HepG2 (cell line): ENCODE results near the gene LUM. TPM values are rescaled to one million over a fixed set of nuclear protein-coding genes. Genes with fewer than 3 reads are reported as not detected.

Experiments used
- ATAC-seq: fragments of 200-7000 bp; cut with Tn5 transposase; 3 replicates; pipeline ENCODE4 v1.9.1; 2020; ENCODE audit warnings: mild to moderate bottlenecking, moderate library complexity
- BruUV-seq: library from RNA; stranded (reverse); fragments of 400-500 nt; replicated peaks from 2 replicates; lab custom pipeline; 2021; lab: Mats Ljungman, UMichigan
- CTCF ChIA-PET: fragments of 300-600 bp; formaldehyde crosslinking; extraction: SDS; loops from one replicate; lab custom pipeline; 2021; ENCODE audit warnings: low total read pairs, inconsistent platforms, low intra/inter-chr PET ratio; lab: Yijun Ruan, JAX
- POLR2A ChIA-PET: fragments of 350-600 bp; sonication (Branson Sonifier 250); formaldehyde crosslinking; loops from one replicate; lab custom pipeline; 2020; ENCODE audit warnings: antibody characterized with exemption, inconsistent platforms; lab: Yijun Ruan, JAX
- DNase-seq: peaks from one replicate; pipeline ENCODE4 v3.0.0-alpha.2; 2015; ENCODE audit warnings: low spot score
- FAIRE-seq: peaks from 3 replicates; lab custom pipeline; 2011; peaks lifted over from hg19 to GRCh38; lab: Jason Lieb, UNC
- H2AFZ ChIP-seq: one replicate; pipeline ENCODE4 v1.6.1; 2011; ENCODE audit warnings: low read length, inconsistent platforms
- H3K27ac ChIP-seq: fragments of 300-600 bp; 3 replicates; pipeline ENCODE4 v1.8.0; 2011; ENCODE audit warnings: mixed run types, mild to moderate bottlenecking, mixed read lengths, low read length, inconsistent platforms; ENCODE audit not compliant: insufficient read depth; ENCODE audit errors: extremely low read length
- H3K27me3 ChIP-seq, 2 experiments: fragments of 200-600 bp in 1 of 2; 2 replicates in 1 of 2; 3 replicates in 1 of 2; pipeline versions ENCODE4 v1.6.0 to v1.8.0; 2011; ENCODE audit warnings: low read length in 2 of 2, mild to moderate bottlenecking in 2 of 2, moderate library complexity in 2 of 2, inconsistent platforms in 1 of 2; ENCODE audit not compliant: insufficient read depth in 2 of 2, control insufficient read depth in 1 of 2
- H3K36me3 ChIP-seq, 2 experiments: fragments of 200-600 bp in 1 of 2; replicated peaks in 1 of 2; 2 replicates in 1 of 2; 3 replicates in 1 of 2; pipeline versions ENCODE4 v1.5.1 to v1.8.0; 2011; ENCODE audit warnings: low read length in 2 of 2, inconsistent platforms in 1 of 2; ENCODE audit not compliant: insufficient read depth in 2 of 2, control insufficient read depth in 1 of 2
- H3K4me1 ChIP-seq: 2 replicates; pipeline ENCODE4 v1.5.1; 2012; ENCODE audit warnings: low read length, inconsistent platforms; ENCODE audit not compliant: insufficient read depth
- H3K4me2 ChIP-seq: 2 replicates; pipeline ENCODE4 v1.6.0; 2011; ENCODE audit warnings: low read depth, low read length, inconsistent platforms
- H3K4me3 ChIP-seq, 3 experiments: fragments of 200-600 bp in 1 of 3; sonication (generic), shearing (Covaris generic) in 1 of 3; replicated peaks in 1 of 3; 2 replicates each; pipeline ENCODE4 v1.5.1; 2011 to 2016; ENCODE audit warnings: low read length in 3 of 3, inconsistent platforms in 2 of 3, low read depth in 2 of 3, mild to moderate bottlenecking in 2 of 3, control low read depth in 1 of 3, mixed read lengths in 1 of 3; ENCODE audit not compliant: insufficient read depth in 1 of 3
- H3K79me2 ChIP-seq: one replicate; pipeline ENCODE4 v1.6.1; 2011; ENCODE audit warnings: low read length, inconsistent platforms; ENCODE audit not compliant: insufficient read depth
- H3K9ac ChIP-seq: 2 replicates; pipeline ENCODE4 v1.6.0; 2011; ENCODE audit warnings: mild to moderate bottlenecking, low read depth, low read length, inconsistent platforms; ENCODE audit not compliant: insufficient read depth
- H3K9me3 ChIP-seq: 2 replicates; pipeline ENCODE4 v1.5.1; 2012; ENCODE audit warnings: mild to moderate bottlenecking, low read length
- H4K20me1 ChIP-seq: 2 replicates; pipeline ENCODE4 v1.6.0; 2011; ENCODE audit warnings: inconsistent platforms, mild to moderate bottlenecking, low read length, moderate library complexity; ENCODE audit not compliant: insufficient read depth
- ELF1 ChIP-seq: sonication (generic); formaldehyde crosslinking; IDR thresholded peaks from 2 replicates; pipeline ENCODE4 v1.4.0; 2020; ENCODE audit warnings: missing genetic modification reagents
- HNRNPLL ChIP-seq: fragments of 200-400 bp; formaldehyde crosslinking; IDR thresholded peaks from 2 replicates; pipeline ENCODE4 v1.6.1; 2017; ENCODE audit warnings: mild to moderate bottlenecking, low read depth, low read length; ENCODE audit not compliant: poor library complexity, severe bottlenecking
- KAT2B ChIP-seq: fragments of 150-350 bp; IDR thresholded peaks from 2 replicates; pipeline ENCODE4 v1.6.1; 2014; ENCODE audit warnings: low read depth, low read length, borderline replicate concordance
- MLXIP ChIP-seq: sonication (generic); formaldehyde crosslinking; IDR thresholded peaks from 2 replicates; pipeline ENCODE4 v1.9.0; 2021; ENCODE audit warnings: missing genetic modification reagents, borderline replicate concordance
- PRMT3 ChIP-seq: sonication (generic); formaldehyde crosslinking; IDR thresholded peaks from 2 replicates; pipeline ENCODE4 v1.8.1; 2022; ENCODE audit warnings: low read depth, mild to moderate bottlenecking, moderate library complexity, missing genetic modification reagents, borderline replicate concordance
- RFXAP ChIP-seq: sonication (generic); formaldehyde crosslinking; IDR thresholded peaks from 2 replicates; pipeline ENCODE4 v1.4.0; 2020; ENCODE audit warnings: missing genetic modification reagents, borderline replicate concordance
- SP4 ChIP-seq: sonication (generic); formaldehyde crosslinking; IDR thresholded peaks from 2 replicates; pipeline ENCODE4 v1.8.1; 2023; ENCODE audit warnings: mild to moderate bottlenecking, missing genetic modification reagents
- YY1 ChIP-seq: IDR thresholded peaks from 2 replicates; pipeline ENCODE4 v1.6.1; 2011; ENCODE audit warnings: low read length, low read depth, moderate library complexity, mild to moderate bottlenecking; ENCODE audit not compliant: insufficient read depth, insufficient replicate concordance
- ZHX2 ChIP-seq, 2 experiments: sonication (generic) in 1 of 2; formaldehyde crosslinking in 1 of 2; IDR thresholded peaks; 2 replicates each; pipeline versions ENCODE4 v1.6.1 to v1.9.0; 2014 to 2022; ENCODE audit warnings: antibody characterized with exemption in 1 of 2, borderline replicate concordance in 1 of 2, inconsistent platforms in 1 of 2, low read depth in 1 of 2, missing genetic modification reagents in 1 of 2
- WGBS: methylation state at CpG from one replicate; pipeline ENCODE4 v1.1.6; 2017; ENCODE audit warnings: low lambda C conversion rate; 5-methylcytosine and 5-hydroxymethylcytosine counted together
- in situ Hi-C: cut with HindIII; loops from 2 replicates; pipeline ENCODE4 v1.10.0; 2017; ENCODE audit warnings: low pct_unique_long_range_greater_than_20kb; ENCODE audit not compliant: extremely low pct_ligation_motif_present
- intact Hi-C: fragments of 100-400 bp; cut with micrococcal nuclease; formaldehyde crosslinking; loops from one replicate; pipeline ENCODE4 v1.10.0; 2022; ENCODE audit not compliant: unreplicated experiment
- polyA plus RNA-seq, 8 experiments: library from polyadenylated mRNA; depleted of rRNA in 3 of 8; stranded (reverse) in 7 of 8; unstranded in 1 of 8; fragments of >200 nt; fragmentation: Illumina TruSeq in 4 of 8; extraction: Trizol in 4 of 8; gene quantifications; 2 replicates each; pipeline versions ENCODE4 v1.2.1 to v1.2.3, GENCODE V29; 2011 to 2016; ENCODE audit warnings: low read depth in 4 of 8, missing spikeins in 1 of 8, mixed read lengths in 1 of 8; ENCODE audit not compliant: insufficient read depth in 1 of 8
- total RNA-seq, 5 experiments: library from RNA; depleted of rRNA; stranded (reverse); fragments of >200 nt; fragmentation: Illumina TruSeq; extraction: Trizol; gene quantifications; 2 replicates each; pipeline ENCODE4 v1.2.3, GENCODE V29; 2016; ENCODE audit warnings: low read depth in 1 of 5
- TF ChIP-seq, protein P1 (sequence below): fragments of 450-650 bp; IDR thresholded peaks from 2 replicates; pipeline ENCODE4 v1.6.1; 2017
- TF ChIP-seq, protein P2 (sequence below): sonication (generic); formaldehyde crosslinking; IDR thresholded peaks from 2 replicates; pipeline ENCODE4 v1.9.0; 2021; ENCODE audit warnings: missing genetic modification reagents, borderline replicate concordance

LUM gene
- total and polyA plus RNA-seq, 2 of the 13 experiments (the other 11 are each of a cell fraction or from before 2014, with no cell fraction given) = not detected

DNA sequence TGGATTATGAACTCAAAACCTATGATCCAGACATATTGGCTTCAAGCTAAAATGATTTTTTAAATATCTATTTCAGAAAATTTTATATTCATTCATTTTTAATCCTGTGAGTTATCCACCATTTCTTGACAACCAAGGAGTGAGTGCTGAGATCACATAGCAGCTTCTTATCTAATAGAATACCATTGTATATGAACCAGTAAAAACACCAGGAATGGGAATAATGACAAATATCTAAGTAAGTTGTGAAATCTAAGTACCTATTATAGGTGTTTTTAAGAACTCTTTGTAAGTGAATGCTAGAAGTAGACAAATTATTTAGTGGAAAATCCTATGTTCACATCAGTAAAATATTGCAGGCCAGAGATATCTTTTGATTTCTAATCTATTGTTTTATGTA lies 8.2 kb downstream of the LUM start (continued):
- TF ChIP-seq MLXIP (CRISPR knock-in tag) (no peak), ELF1 (CRISPR knock-in tag) (no peak), HNRNPLL (no peak), SP4 (CRISPR knock-in tag) (no peak), KAT2B (no peak)
- TF ChIP-seq, protein P1, sequence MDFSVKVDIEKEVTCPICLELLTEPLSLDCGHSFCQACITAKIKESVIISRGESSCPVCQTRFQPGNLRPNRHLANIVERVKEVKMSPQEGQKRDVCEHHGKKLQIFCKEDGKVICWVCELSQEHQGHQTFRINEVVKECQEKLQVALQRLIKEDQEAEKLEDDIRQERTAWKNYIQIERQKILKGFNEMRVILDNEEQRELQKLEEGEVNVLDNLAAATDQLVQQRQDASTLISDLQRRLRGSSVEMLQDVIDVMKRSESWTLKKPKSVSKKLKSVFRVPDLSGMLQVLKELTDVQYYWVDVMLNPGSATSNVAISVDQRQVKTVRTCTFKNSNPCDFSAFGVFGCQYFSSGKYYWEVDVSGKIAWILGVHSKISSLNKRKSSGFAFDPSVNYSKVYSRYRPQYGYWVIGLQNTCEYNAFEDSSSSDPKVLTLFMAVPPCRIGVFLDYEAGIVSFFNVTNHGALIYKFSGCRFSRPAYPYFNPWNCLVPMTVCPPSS = no peak
- TF ChIP-seq, protein P2, sequence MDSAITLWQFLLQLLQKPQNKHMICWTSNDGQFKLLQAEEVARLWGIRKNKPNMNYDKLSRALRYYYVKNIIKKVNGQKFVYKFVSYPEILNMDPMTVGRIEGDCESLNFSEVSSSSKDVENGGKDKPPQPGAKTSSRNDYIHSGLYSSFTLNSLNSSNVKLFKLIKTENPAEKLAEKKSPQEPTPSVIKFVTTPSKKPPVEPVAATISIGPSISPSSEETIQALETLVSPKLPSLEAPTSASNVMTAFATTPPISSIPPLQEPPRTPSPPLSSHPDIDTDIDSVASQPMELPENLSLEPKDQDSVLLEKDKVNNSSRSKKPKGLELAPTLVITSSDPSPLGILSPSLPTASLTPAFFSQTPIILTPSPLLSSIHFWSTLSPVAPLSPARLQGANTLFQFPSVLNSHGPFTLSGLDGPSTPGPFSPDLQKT (CRISPR knock-in tag) = no peak
- TF ChIP-seq, all 625 proteins: peak for 0

- FAIRE-seq = no peak
- TF ChIP-seq YY1 (no peak), RFXAP (CRISPR knock-in tag) (no peak), PRMT3 (CRISPR knock-in tag) (no peak), ZHX2 (IDR thresholded peaks at IDR 0.05; ENCODE audit: low read depth) (no peak), ZHX2 (CRISPR knock-in tag; IDR thresholded peaks at IDR 0.05; ENCODE audit: borderline replicate concordance) (no peak)
Measured at GRCh38 chr12:91100906-91101305, 10.4 kb downstream of the LUM start.

More at GRCh38 chr12:91100906-91101305, 10.4 kb downstream of the LUM start:
- Histone ChIP-seq H4K20me1 (no peaks in the 10 kb centered on the region), H3K36me3 (no peaks in the 10 kb centered on the region), H3K27ac (no peak overlapping the region), H3K9ac (no peak overlapping the region), H3K4me3 (no peak overlapping the region), H2AFZ (no peak overlapping the region), H3K9me3 (0 out of 2 replicates have a peak, but pooled peaks cover 5% of the 10 kb centered on the region), H3K27me3 (no peaks in the 10 kb centered on the region), H3K79me2 (no peaks in the 10 kb centered on the region), H3K4me1 (no peaks in the 10 kb centered on the region), H3K4me2 (no peak overlapping the region)
- BruUV-seq = no TSS peak
- WGBS = 2% methylated on average over 2 of the region's 2 CpGs
- in situ Hi-C loops (loop anchor here (10.0 kb wide), 1 partner anchor 116 kb away; no protein-coding TSS in a partner anchor), intact Hi-C loops (no loop called here)
- ATAC-seq = no peak
- DNase-seq = no peak
- ChIA-PET CTCF (no interaction called here), POLR2A (no interaction called here)
